ENCODE measurements around the gene FSTL3. TPM values are rescaled to one million over a fixed set of nuclear protein-coding genes. Genes with fewer than 3 reads are reported as not detected.
"Not testable (repeated sequence)": the region's sequence is repeated elsewhere in the genome, so short reads cannot be mapped to it uniquely, and the experiment has no call there.

FSTL3 gene
- total RNA-seq, 2 experiments from 2014 or later: 3.4 to 7.3 TPM

DNA sequence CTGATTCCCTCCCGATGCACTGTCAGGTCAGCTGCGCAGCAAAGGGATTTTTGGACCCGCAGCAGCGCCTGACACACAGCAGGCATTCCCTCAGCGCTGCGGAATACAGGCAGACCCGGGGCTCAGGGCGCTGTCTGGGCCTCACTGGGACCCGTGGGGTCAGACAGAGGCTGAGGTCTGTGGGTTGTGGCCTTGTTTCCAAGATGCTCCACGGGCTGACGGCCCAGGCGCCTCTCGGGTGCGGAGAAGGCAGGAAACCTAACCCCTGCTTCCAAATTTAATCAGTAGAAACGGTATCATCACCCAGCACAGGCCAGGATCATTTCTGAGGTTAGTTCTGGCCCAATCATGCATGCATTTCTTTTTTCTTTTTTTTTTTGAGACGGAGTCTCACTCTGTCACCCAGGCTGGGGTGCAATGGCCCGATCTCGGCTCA lies 12.5 kb upstream of the FSTL3 start:
- H3K79me2 ChIP-seq (ENCODE audit: insufficient read depth, low read depth, low read length): peaks cover 47% of the 10 kb centered on the region
- H4K20me1 ChIP-seq (ENCODE audit: insufficient read depth, low read length): peaks cover 19% of the 10 kb centered on the region
- H3K9me3 ChIP-seq (ENCODE audit: low read length): no peaks in the 10 kb centered on the region
- peak overlapping the region; percentile 100 for H3K4me3 ChIP-seq (ENCODE audit: low read depth, low read length, poor library complexity, severe bottlenecking)
- peak overlapping the region; percentile 100 for H3K4me2 ChIP-seq (ENCODE audit: low read length)
- no TSS peak for BruUV-seq (replicated peaks)
- peak overlapping the region; percentile 72; the same call in 1 of the 2 replicates for H2AFZ ChIP-seq (ENCODE audit: low read length)
- no peaks in the 10 kb centered on the region for H3K9me2 ChIP-seq (ENCODE audit: insufficient read depth, low read length)
- CTCF ChIA-PET (ENCODE audit: unreplicated experiment): no interaction called here
- H3K27ac ChIP-seq (ENCODE audit: low read depth, low read length, poor library complexity, severe bottlenecking): peak overlapping the region; percentile 53
- DNase-seq (ENCODE audit: low spot score): no peak
- H3K4me1 ChIP-seq (ENCODE audit: insufficient read depth, low read length, poor library complexity, severe bottlenecking): peaks cover 44% of the 10 kb centered on the region
- intact Hi-C loops (cut with micrococcal nuclease; ENCODE audit: unreplicated experiment): loop anchor here (2.0 to 5.0 kb wide), 2 partner anchors 91 to 133 kb away; partner anchors contain the start of genes BSG and PTBP1
- H3K36me3 ChIP-seq (ENCODE audit: insufficient read depth, low read length): peaks cover 32% of the 10 kb centered on the region
- TF ChIP-seq, protein P1, sequence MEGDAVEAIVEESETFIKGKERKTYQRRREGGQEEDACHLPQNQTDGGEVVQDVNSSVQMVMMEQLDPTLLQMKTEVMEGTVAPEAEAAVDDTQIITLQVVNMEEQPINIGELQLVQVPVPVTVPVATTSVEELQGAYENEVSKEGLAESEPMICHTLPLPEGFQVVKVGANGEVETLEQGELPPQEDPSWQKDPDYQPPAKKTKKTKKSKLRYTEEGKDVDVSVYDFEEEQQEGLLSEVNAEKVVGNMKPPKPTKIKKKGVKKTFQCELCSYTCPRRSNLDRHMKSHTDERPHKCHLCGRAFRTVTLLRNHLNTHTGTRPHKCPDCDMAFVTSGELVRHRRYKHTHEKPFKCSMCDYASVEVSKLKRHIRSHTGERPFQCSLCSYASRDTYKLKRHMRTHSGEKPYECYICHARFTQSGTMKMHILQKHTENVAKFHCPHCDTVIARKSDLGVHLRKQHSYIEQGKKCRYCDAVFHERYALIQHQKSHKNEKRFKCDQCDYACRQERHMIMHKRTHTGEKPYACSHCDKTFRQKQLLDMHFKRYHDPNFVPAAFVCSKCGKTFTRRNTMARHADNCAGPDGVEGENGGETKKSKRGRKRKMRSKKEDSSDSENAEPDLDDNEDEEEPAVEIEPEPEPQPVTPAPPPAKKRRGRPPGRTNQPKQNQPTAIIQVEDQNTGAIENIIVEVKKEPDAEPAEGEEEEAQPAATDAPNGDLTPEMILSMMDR (conservative IDR thresholded peaks at IDR 0.05; ENCODE audit: low read length): no peak
- no peak for TF ChIP-seq EZH2phosphoT487 (IDR thresholded peaks at IDR 0.05; ENCODE audit: borderline replicate concordance, low read depth, low read length)
- POLR2A ChIA-PET: interaction anchor here (0.9 kb wide), 1 partner anchor 17 kb away, joined by 3 read pairs; no protein-coding TSS in a partner anchor

DNA sequence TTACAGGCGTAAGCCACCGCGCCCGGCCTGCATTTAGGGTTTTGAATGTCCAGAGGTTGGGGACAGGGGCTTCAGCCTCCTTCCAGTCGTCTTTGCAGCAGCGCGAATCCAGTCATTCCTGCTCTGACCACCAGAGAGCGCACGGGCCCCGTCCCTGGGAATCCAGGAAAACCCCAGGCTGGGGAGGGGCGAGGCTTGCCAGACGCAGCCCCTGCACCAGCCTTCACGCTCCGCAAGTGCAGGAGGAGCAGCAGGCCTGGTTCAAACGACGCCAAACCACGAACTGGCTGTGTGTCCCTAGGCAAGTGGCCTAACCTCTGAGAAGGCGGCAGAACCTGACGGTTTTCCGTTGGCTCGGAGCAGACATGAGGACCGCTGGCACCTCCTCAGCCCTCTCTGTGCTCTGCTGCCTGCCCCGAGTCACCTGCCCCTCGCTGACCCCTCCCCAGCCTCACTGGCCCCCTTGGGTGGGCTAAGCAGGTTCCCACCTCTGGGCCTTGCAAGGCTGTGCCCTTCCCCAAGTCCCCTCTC lies 11.2 kb upstream of the FSTL3 start:
- POLR2A ChIA-PET: no interaction called here
- no peak for TF ChIP-seq EZH2phosphoT487 (IDR thresholded peaks at IDR 0.05; ENCODE audit: borderline replicate concordance, low read depth, low read length)
- TF ChIP-seq, protein P1 (conservative IDR thresholded peaks at IDR 0.05; ENCODE audit: low read length): peak; percentile 85
- peaks cover 26% of the 10 kb centered on the region for H3K36me3 ChIP-seq (ENCODE audit: insufficient read depth, low read length)
- BruUV-seq (replicated peaks): no TSS peak
- H3K4me2 ChIP-seq (ENCODE audit: low read length): no peak overlapping the region; the same call in 1 of the 2 replicates
- peaks cover 35% of the 10 kb centered on the region for H3K79me2 ChIP-seq (ENCODE audit: insufficient read depth, low read depth, low read length)
- H3K4me1 ChIP-seq (ENCODE audit: insufficient read depth, low read length, poor library complexity, severe bottlenecking): peaks cover 32% of the 10 kb centered on the region
- CTCF ChIA-PET (ENCODE audit: unreplicated experiment): no interaction called here
- no peak overlapping the region for H2AFZ ChIP-seq (ENCODE audit: low read length)
- peak; percentile 78 for DNase-seq (ENCODE audit: low spot score)
- H3K9me3 ChIP-seq (ENCODE audit: low read length): no peaks in the 10 kb centered on the region
- H3K9me2 ChIP-seq (ENCODE audit: insufficient read depth, low read length): no peaks in the 10 kb centered on the region
- H3K4me3 ChIP-seq (ENCODE audit: low read depth, low read length, poor library complexity, severe bottlenecking): no peak overlapping the region
- no peak overlapping the region for H3K27ac ChIP-seq (ENCODE audit: low read depth, low read length, poor library complexity, severe bottlenecking)
- intact Hi-C loops (cut with micrococcal nuclease; ENCODE audit: unreplicated experiment): loop anchor here (1.0 to 5.0 kb wide), 2 partner anchors 69 to 93 kb away; partner anchors contain the start of gene BSG
- H4K20me1 ChIP-seq (ENCODE audit: insufficient read depth, low read length): peaks cover 15% of the 10 kb centered on the region

DNA sequence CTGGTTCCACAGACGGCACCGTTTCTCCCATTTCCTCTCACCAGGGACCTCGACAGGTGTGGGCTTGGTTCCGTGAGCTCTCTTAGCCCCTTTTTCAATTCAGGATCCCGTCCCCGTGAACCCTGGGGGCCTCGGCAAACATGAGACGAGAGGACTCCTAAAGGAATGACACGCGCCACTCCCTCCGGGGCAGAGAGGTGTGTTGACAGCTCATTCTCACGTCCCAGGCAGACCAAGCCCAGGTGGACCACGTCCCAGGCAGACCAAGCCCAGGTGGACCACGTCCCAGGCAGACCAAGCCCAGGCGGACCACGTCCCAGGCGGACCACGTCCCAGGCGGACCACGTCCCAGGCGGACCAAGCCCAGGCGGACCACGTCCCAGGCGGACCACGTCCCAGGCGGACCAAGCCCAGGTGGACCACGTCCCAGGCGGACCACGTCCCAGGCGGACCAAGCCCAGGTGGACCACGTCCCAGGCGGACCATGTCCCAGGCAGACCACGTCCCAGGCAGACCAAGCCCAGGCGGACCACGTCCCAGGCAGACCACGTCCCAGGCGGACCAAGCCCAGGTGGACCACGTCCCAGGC lies 9.1 kb upstream of the FSTL3 start:
- H2AFZ ChIP-seq (ENCODE audit: low read length); H3K9me3 ChIP-seq (ENCODE audit: low read length); H3K27ac ChIP-seq (ENCODE audit: low read depth, low read length, poor library complexity, severe bottlenecking); H3K4me2 ChIP-seq (ENCODE audit: low read length); BruUV-seq (replicated peaks); POLR2A ChIA-PET; H3K36me3 ChIP-seq (ENCODE audit: insufficient read depth, low read length); H3K4me3 ChIP-seq (ENCODE audit: low read depth, low read length, poor library complexity, severe bottlenecking); H4K20me1 ChIP-seq (ENCODE audit: insufficient read depth, low read length); DNase-seq (ENCODE audit: low spot score); H3K9me2 ChIP-seq (ENCODE audit: insufficient read depth, low read length); intact Hi-C loops (cut with micrococcal nuclease; ENCODE audit: unreplicated experiment): not testable (repeated sequence)
- Histone ChIP-seq H3K4me1 (ENCODE audit: insufficient read depth, low read length, poor library complexity, severe bottlenecking) (peaks cover 19% of the 10 kb centered on the region), H3K79me2 (ENCODE audit: insufficient read depth, low read depth, low read length) (peaks cover 14% of the 10 kb centered on the region)
- CTCF ChIA-PET (ENCODE audit: unreplicated experiment): interaction anchor here (0.6 kb wide), 1 partner anchor 197 kb away, joined by 3 read pairs; no protein-coding TSS in a partner anchor

DNA sequence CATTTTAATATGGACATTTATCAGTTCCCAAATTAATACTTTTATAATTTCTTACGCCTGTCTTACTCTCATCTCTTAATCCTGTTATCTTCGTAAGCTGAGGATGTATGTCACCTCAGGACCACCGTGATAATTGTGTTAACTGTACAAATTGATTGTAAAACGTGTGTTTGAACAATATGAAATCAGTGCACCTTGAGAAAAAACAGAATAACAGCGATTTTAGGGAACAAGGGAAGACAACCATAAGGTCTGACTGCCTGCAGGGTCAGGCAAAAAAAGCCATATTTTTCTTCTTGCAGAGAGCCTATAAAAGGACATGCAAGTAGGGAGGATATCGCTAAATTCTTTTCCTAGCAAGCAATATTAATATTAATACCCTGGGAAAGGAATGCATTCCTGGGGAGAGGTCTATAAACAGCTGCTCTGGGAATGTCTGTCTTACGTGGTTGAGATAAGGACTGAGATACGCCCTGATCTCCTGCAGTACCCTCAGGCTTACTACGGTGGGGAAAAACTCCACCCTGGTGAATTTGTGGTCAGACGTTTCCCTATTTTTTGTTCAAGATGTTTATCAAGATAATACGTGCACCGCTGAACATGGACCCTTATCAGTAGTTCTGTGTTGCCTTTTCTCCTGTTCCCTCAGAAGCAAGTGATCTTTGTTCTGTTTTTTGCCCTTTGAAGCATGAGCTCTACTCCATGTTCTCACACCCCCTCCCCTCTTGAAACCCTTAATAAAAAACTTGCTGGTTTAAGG lies 7.3 kb upstream of the FSTL3 start:
- H2AFZ ChIP-seq (ENCODE audit: low read length); H3K36me3 ChIP-seq (ENCODE audit: insufficient read depth, low read length); H4K20me1 ChIP-seq (ENCODE audit: insufficient read depth, low read length); H3K79me2 ChIP-seq (ENCODE audit: insufficient read depth, low read depth, low read length); POLR2A ChIA-PET; CTCF ChIA-PET (ENCODE audit: unreplicated experiment); H3K4me3 ChIP-seq (ENCODE audit: low read depth, low read length, poor library complexity, severe bottlenecking); BruUV-seq (replicated peaks); H3K9me3 ChIP-seq (ENCODE audit: low read length); H3K4me2 ChIP-seq (ENCODE audit: low read length); H3K27ac ChIP-seq (ENCODE audit: low read depth, low read length, poor library complexity, severe bottlenecking); DNase-seq (ENCODE audit: low spot score); intact Hi-C loops (cut with micrococcal nuclease; ENCODE audit: unreplicated experiment); H3K9me2 ChIP-seq (ENCODE audit: insufficient read depth, low read length): not testable (repeated sequence)
- H3K4me1 ChIP-seq (ENCODE audit: insufficient read depth, low read length, poor library complexity, severe bottlenecking): peaks cover 13% of the 10 kb centered on the region

Data from OCI-LY7 (cell line).